ENCODE results near the gene CSTF2T. TPM values are rescaled to one million over a fixed set of nuclear protein-coding genes. Genes with fewer than 3 reads are reported as not detected.

The CSTF2T gene
- total and polyA plus RNA-seq, 2 donors (not counting 1 experiment from before 2014, with no cell fraction given): 4.5 to 36.4 TPM

GRCh38 chr10:51706225-51706624 lies 6.8 kb upstream of the CSTF2T start:
- POLR2A ChIA-PET: no interaction called here
- H3K9ac ChIP-seq (ENCODE audit: low read length): no peak overlapping the region
- H3K4me2 ChIP-seq (replicated peaks; ENCODE audit: low read depth, low read length, poor library complexity, severe bottlenecking): no peak overlapping the region
- CTCF ChIA-PET: no interaction called here
- H3K4me3 Mint-ChIP-seq: no peak overlapping the region
- H3K4me1 Mint-ChIP-seq: no peaks in the 10 kb centered on the region
- no peaks in the 10 kb centered on the region for H4K20me1 ChIP-seq (ENCODE audit: control insufficient read depth, insufficient read depth, low read length, poor library complexity, severe bottlenecking)
- H3K27me3 Mint-ChIP-seq: peaks cover 5% of the 10 kb centered on the region
- H3K4me3 ChIP-seq (ENCODE audit: control extremely low read depth in 1 of 5, extremely low read depth in 1 of 5, insufficient read depth in 1 of 5, low read depth in 2 of 5, low read length in 4 of 5): no peak overlapping the region
- H3K79me2 ChIP-seq (ENCODE audit: control insufficient read depth, insufficient read depth, low read length): no peaks in the 10 kb centered on the region
- DNase-seq (no peak), ATAC-seq (ENCODE audit: low read depth) (no peak)
- no peak overlapping the region for H3K27ac ChIP-seq (ENCODE audit: low read length in 2 of 2)
- TF ChIP-seq EZH2 (IDR thresholded peaks at IDR 0.05; ENCODE audit: borderline replicate concordance, insufficient read depth, low read depth, low read length, poor library complexity, severe bottlenecking) (no peak), CTCF (IDR thresholded peaks at IDR 0.05) (no peak)
- no peaks in the 10 kb centered on the region for H3K9me3 ChIP-seq (ENCODE audit: control extremely low read depth in 1 of 3, control insufficient read depth in 2 of 3, insufficient read depth in 1 of 3, low read length in 2 of 3)
- peaks cover 0 to 3% (median 0%) of the 10 kb centered on the region in 4 experiments for H3K27me3 ChIP-seq (replicated peaks in 1 of 4; ENCODE audit: control extremely low read depth in 1 of 4, control insufficient read depth in 3 of 4, insufficient read depth in 4 of 4, low read length in 3 of 4)
- H3K36me3 ChIP-seq (replicated peaks in 1 of 2; ENCODE audit: control extremely low read depth in 1 of 2, control insufficient read depth in 1 of 2, extremely low read depth in 1 of 2, insufficient read depth in 2 of 2, low read length in 1 of 2): no peaks in the 10 kb centered on the region
- H3K4me1 ChIP-seq (ENCODE audit: control insufficient read depth in 2 of 2, insufficient read depth in 2 of 2, low read length in 2 of 2): no peaks in the 10 kb centered on the region
- no peak overlapping the region for H3K27ac Mint-ChIP-seq
- no peak overlapping the region for H2AFZ ChIP-seq (ENCODE audit: insufficient read depth, low read depth, low read length, poor library complexity, severe bottlenecking)
- WGBS (ENCODE audit: insufficient coverage): no CpG with 5 or more reads among the region's 3 CpGs
- intact Hi-C loops (cut with micrococcal nuclease): no loop called here
- H3K9me3 Mint-ChIP-seq (ENCODE audit: insufficient read depth): no peaks in the 10 kb centered on the region

DNA sequence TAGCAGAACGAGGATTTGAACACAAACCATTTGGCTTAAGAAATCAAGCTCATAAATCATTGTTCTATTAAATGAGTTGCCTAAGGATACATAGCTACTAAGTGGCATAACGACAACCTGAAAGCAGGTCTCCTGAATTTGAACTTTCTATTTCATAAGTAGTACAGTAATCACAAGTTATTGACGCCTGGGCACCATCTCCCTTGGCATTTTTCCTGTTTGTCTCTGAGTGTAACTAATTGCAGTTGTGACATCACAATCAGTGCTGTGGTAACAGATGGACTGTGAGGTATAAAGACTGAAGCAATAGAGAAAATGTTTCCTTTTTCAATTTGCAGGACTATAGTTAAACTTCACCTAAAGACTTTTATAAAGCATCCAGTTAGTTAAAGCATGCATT lies 6.4 kb upstream of the CSTF2T start:
- Histone ChIP-seq H3K27me3 (replicated peaks in 1 of 4; ENCODE audit: control extremely low read depth in 1 of 4, control insufficient read depth in 3 of 4, insufficient read depth in 4 of 4, low read length in 3 of 4) (peaks cover 0 to 3% (median 0%) of the 10 kb centered on the region in 4 experiments), H3K9ac (ENCODE audit: low read length) (no peak overlapping the region), H3K27ac (ENCODE audit: low read length in 2 of 2) (no peak overlapping the region), H3K36me3 (replicated peaks in 1 of 2; ENCODE audit: control extremely low read depth in 1 of 2, control insufficient read depth in 1 of 2, extremely low read depth in 1 of 2, insufficient read depth in 2 of 2, low read length in 1 of 2) (no peaks in the 10 kb centered on the region), H3K4me1 (ENCODE audit: control insufficient read depth in 2 of 2, insufficient read depth in 2 of 2, low read length in 2 of 2) (no peaks in the 10 kb centered on the region), H3K4me2 (replicated peaks; ENCODE audit: low read depth, low read length, poor library complexity, severe bottlenecking) (no peak overlapping the region), H4K20me1 (ENCODE audit: control insufficient read depth, insufficient read depth, low read length, poor library complexity, severe bottlenecking) (no peaks in the 10 kb centered on the region), H2AFZ (ENCODE audit: insufficient read depth, low read depth, low read length, poor library complexity, severe bottlenecking) (no peak overlapping the region), H3K9me3 (ENCODE audit: control extremely low read depth in 1 of 3, control insufficient read depth in 2 of 3, insufficient read depth in 1 of 3, low read length in 2 of 3) (no peaks in the 10 kb centered on the region), H3K79me2 (ENCODE audit: control insufficient read depth, insufficient read depth, low read length) (no peaks in the 10 kb centered on the region), H3K4me3 (ENCODE audit: control extremely low read depth in 1 of 5, extremely low read depth in 1 of 5, insufficient read depth in 1 of 5, low read depth in 2 of 5, low read length in 4 of 5) (no peak overlapping the region)
- Mint-ChIP-seq H3K4me1 (no peaks in the 10 kb centered on the region), H3K9me3 (ENCODE audit: insufficient read depth) (no peaks in the 10 kb centered on the region), H3K27ac (no peak overlapping the region), H3K27me3 (peaks cover 4% of the 10 kb centered on the region), H3K4me3 (no peak overlapping the region)
- intact Hi-C loops (cut with micrococcal nuclease): no loop called here
- ATAC-seq (ENCODE audit: low read depth) (no peak), DNase-seq (no peak)
- no peak for TF ChIP-seq EZH2 (IDR thresholded peaks at IDR 0.05; ENCODE audit: borderline replicate concordance, insufficient read depth, low read depth, low read length, poor library complexity, severe bottlenecking)
- POLR2A ChIA-PET: no interaction called here
- WGBS (ENCODE audit: insufficient coverage): no CpG with 5 or more reads among the region's 3 CpGs
- CTCF ChIA-PET: no interaction called here

All from B cell (primary cell).